Adipose tissue (tissue), 3 donors: ENCODE data around the gene ESRRG. TPM values are rescaled to one million over a fixed set of nuclear protein-coding genes. Genes with fewer than 3 reads are reported as not detected.

Source experiments
- H3K27ac ChIP-seq: one replicate; pipeline ENCODE4 v1.5.1; 2013; ENCODE audit warnings: low read depth, low read length
- WGBS, 3 donors: extraction: QIAGEN DNeasy Blood & Tissue Kit; methylation state at CpG; one replicate each; pipeline ENCODE4 v1.1.7; 2013; 5-methylcytosine and 5-hydroxymethylcytosine counted together
- polyA plus RNA-seq, 3 donors: library from polyadenylated mRNA; stranded (reverse); fragments of 200-250 nt; gene quantifications; one replicate each; pipeline ENCODE4 v1.2.3, GENCODE V29; 2013
- donor health status: healthy with polysubstance abuse.
- donor health status: Bipolar disorder and iron deficiency.
- donor health status: healthy.

The ESRRG gene
- polyA plus RNA-seq, 3 donors = 0.56 to 2.2 (median 2.1) TPM

DNA sequence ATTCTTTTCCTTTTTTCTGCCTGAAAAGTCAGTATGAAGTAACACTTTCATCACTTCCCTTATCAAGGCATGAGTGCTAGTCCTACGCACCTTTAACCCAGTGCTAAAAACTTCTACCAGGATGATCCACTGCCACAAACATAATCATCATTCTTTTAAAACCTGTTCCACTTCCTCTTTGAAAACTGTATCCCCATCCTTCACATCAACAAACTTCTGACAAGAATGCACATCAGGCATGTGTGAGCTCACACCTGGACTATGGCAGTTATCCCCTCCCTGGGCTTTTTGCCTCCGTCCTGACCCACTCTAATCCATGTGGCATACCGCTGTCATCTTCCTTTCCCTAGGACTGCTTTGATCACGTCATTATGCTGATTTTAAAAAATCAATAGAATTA lies 70.2 kb downstream of the ESRRG start:
- WGBS, 3 donors = 61 to 75% (median 75%) methylated on average over 4 of the region's 4 CpGs
- H3K27ac ChIP-seq = no peak overlapping the region

DNA sequence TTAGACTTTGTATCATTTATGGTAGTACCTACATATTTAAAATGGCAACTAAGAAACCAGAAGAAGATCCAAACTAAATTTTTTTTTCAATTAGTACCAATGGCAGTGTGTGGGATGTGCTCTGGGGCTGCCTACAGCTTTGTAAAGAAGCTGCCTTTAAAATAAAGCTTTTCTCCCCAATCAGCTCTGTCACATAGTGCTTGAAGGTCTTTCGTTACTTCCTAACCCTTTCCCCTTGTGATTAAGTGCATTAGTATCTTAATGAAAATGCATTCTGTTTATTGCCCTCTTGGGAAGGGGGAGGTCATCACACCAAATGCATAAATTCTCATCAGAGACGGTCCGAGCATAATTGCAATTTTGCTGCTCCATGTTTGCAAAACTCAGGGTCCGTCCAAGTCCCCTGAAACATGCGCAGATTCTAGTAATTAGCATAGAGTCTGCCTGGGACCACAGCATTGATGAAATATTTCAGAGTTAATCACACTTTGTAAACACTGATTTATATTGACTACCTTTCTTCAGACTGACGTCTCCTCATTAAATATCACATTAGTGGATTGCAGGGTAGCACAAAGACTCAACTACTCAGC lies 71.3 kb downstream of the ESRRG start:
- H3K27ac ChIP-seq = no peak overlapping the region
- WGBS, 3 donors = 67 to 79% (median 77%) methylated on average over 6 of the region's 6 CpGs

DNA sequence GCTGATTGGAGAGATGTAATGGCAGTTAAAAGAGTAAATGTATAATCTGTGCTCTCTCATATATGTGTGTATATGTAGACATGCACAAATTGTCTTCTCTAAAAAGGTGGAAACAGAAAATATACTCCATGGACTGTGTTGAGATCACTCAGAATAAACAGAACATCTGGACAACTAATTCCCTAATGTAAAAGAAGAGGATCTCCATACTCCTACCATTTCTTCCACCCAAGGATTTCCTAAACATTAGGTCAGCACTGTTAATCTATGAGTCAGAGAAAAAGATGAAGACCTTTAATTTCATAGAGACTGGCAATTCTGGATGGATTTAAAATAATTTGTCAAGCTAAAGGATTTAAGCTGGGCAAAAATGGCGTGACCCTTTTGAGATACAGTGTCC lies 80.1 kb downstream of the ESRRG start:
- no peak overlapping the region for H3K27ac ChIP-seq
- WGBS, 3 donors = 77 to 90% (median 81%) methylated on average over 1 of the region's 1 CpG

DNA sequence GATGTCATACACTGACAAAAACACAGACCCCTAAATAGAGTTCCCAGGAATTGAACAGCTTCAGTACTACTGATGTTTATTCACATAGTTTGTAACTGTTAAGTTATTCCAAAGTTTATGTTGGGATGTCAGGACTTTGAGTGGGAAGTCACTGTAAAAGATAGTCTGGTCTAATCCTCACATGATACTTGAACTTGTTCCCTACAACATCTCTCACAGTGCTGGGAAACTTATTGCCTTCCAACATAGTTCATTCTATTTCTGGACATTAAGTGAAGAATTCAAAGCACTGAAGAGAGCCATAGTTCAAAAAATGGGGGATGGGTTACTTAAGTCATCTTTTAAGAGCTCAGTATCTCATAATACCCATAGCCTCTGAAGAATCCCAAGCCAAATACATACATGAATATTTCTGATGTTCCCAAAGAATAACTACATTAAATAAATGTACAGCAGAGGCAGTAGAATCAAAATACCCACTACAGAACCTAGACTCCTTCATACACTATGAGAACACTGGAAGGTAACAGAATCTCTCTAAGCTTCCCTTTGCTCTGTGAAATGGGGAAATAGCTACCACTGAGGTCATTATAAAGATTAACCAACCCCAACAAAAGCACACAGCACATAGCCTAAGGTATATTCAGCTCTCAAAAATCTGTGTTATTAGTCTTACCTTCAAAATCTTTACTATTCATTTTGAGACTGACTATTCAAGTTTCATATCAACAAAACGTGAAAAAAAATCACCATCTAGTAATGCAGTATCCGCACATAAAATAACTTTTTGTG lies 81.4 kb downstream of the ESRRG start:
- no peak overlapping the region for H3K27ac ChIP-seq
- 77 to 92% (median 83%) methylated on average over 2 of the region's 2 CpGs for WGBS, 3 donors

DNA sequence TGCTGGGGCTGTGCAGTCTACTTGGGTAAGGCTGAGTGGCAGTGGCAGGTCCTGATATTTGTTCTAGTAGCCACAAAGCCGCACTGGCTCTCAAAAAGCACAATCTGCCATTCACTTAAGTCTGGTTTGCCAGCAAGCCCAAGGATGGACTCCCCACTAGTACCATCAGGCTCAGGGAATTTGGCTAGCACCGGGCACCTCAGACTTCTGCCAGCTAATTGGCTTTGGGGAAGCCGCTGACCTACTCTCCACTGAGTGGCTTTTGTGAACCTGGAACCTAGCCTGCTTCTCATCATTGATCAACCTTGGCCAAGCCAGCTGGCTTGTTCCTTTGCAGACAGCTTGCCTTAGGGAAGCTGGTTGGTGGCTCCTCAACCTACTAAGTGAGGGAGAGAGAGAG lies 83.1 kb downstream of the ESRRG start:
- no peak overlapping the region for H3K27ac ChIP-seq
- WGBS, 3 donors = 88% methylated on average over 3 of the region's 3 CpGs

DNA sequence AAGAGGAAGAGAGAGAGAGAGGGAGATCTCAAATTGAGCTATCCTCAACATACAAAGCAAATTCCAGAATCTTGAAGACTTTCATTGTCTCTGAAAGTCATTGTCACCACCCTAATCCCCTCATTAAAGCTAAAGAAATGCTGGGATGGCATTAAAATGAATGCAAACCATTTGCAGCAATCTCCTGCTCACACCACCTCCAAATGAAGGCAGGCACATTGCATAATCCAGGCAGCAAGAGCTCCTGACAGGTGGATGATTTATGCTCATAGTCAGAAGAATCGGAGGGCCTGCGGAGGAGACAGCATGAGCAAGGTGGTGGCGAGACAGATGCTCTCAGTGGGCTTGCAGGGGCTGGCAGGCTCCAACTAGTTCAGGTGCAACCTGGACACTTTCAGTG lies 90.2 kb downstream of the ESRRG start:
- no peak overlapping the region for H3K27ac ChIP-seq
- 48 to 55% (median 53%) methylated on average over 3 of the region's 3 CpGs for WGBS, 3 donors

DNA sequence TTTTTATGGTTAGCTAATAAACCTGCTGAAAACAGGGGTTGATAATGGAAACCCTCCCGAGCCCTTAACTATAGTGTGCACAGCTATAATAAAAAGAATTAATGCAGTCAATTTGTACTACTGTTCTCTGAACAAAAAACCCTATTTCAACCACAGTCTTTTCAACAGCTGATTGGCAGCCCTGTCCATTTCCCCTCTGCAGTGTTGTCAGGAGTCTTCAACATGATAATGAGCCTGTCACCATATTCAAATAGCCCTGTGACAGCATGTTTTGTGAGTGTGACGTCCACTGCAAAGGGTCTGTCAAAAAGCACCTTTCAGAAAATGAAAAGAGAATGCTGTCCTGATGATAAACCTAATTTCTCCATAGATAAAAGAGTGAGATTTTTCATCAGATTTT lies 92.7 kb downstream of the ESRRG start:
- H3K27ac ChIP-seq = no peak overlapping the region
- 68 to 78% (median 71%) methylated on average over 2 of the region's 2 CpGs for WGBS, 3 donors

DNA sequence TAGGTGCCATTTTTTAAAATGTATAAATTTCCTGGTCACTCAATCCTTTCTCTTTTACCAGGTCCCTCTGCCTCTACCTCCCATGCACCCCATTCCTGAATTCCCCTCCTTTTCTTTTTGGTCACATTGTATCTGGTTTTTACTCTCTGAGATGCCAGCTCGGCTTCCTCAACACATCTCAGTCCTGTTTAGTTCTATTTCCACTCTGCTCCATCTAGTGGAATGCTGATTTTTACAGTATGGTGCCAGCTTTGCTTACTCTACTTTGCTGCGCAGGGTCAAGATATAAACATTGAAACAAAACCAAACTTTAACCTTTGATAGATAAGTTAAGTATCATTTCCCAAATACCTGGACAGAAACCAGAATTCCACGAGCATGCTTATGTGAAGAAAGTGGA lies 96.0 kb downstream of the ESRRG start:
- no peak overlapping the region for H3K27ac ChIP-seq
- WGBS, 3 donors = 54 to 75% (median 68%) methylated on average over 3 of the region's 3 CpGs

DNA sequence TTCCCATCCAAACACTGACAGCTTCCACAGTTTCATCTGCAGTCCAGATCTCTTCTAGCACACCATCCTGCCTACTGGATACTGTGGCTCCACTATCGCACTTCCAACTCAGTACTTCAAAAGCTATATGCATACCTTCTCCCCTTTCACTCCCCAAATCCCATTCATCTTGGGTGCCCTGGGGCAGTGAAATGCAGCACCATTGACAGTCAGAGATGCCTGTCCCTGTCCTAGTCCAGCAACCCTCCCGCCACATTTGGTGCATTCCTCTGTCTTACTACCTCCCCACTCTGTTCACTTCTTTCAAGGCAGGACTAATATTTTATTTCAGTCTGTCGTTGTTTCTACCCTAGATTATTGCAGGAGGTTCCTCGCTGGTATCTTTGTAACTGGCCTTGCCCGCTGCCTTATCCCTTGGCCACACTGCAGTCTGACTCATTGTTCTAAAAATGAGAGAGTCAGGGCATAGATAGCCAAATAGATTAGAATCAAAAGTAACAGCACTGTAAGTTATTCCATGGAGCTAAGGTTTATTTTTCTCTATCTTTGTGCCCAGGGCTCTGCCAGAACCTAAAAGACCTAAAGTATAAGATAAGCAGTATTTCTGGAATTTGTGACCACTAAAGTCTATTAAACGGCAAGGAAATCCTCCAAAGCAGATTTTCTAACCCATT lies 96.7 kb downstream of the ESRRG start:
- 84 to 85% (median 84%) methylated on average over 6 of the region's 6 CpGs for WGBS, 3 donors
- no peak overlapping the region for H3K27ac ChIP-seq

DNA sequence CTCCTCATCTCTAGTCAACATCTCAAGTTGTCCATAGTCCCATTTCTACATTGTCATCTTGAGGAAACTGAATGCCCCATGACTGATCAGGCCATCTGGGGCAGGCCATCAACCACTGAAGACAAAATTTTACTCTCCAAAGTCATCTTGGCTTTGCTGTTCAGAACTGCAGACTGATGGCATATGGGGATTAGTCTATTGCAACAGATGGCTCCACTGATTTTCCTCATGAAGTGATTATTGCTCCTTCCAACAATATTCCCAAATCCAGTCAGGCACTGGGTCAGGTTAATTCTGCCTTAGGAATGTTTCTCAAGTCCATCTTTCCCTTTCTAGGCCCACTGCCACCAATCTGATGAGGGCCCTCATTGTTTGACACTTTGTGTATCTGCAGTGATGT lies 101.7 kb downstream of the ESRRG start:
- H3K27ac ChIP-seq = no peak overlapping the region

DNA sequence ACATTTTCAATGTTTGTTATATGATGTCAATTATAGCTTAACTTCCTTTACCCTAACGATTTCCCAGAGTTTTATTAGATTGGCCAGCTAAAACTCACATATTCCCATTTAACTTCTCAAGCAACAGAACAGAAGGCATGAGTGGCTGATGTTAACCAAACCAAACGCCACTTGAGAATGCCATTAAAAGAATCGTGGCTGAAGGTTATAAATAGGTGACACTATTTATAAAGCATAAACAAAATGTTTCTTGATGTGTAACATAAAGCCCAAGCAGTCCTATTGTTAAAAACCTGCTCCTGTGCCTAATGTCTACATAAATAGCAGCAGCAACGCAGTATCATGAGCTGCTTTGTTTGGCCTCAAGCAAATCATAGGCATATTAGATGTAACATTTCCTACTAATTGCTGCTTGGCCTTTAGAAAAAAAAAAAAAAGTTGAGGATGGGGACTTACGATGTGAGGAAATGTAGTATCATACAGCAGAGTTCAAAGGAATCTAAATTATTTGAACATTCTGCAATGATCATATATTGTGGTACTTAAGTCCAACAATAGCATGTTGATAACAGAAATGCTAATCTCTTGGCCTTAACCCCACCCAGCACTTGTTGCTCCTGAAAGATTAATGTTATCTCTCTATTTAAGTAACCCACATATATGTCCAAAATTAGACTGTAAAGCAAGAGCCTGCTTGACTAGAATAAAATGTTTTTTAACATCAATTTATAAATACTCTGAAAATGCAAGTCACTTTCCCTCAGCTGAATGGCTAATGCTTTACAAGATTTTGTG lies 106.0 kb downstream of the ESRRG start:
- H3K27ac ChIP-seq = no peak overlapping the region
- 50 to 64% (median 63%) methylated on average over 5 of the region's 5 CpGs for WGBS, 3 donors

DNA sequence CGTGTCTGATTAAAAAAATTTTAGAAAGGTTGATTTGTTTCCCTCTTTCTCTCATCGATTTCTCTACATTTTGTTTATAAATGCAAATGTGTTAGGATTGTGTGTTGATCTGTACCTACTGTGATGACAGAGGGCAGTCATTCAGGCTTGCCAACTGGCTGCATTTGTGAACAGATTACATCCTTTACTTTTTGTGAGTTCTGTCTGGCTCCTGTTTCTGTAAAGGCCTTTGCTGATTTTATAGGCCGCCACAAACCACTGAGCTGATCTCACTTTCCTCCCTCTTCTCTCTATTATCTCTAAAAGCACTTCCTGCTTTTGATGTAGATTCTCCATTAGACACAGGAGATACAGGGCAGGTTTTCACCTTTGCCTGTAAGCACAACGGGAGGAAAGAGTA lies 106.8 kb downstream of the ESRRG start:
- H3K27ac ChIP-seq = no peak overlapping the region
- WGBS, 3 donors = 68 to 73% (median 69%) methylated on average over 4 of the region's 4 CpGs

DNA sequence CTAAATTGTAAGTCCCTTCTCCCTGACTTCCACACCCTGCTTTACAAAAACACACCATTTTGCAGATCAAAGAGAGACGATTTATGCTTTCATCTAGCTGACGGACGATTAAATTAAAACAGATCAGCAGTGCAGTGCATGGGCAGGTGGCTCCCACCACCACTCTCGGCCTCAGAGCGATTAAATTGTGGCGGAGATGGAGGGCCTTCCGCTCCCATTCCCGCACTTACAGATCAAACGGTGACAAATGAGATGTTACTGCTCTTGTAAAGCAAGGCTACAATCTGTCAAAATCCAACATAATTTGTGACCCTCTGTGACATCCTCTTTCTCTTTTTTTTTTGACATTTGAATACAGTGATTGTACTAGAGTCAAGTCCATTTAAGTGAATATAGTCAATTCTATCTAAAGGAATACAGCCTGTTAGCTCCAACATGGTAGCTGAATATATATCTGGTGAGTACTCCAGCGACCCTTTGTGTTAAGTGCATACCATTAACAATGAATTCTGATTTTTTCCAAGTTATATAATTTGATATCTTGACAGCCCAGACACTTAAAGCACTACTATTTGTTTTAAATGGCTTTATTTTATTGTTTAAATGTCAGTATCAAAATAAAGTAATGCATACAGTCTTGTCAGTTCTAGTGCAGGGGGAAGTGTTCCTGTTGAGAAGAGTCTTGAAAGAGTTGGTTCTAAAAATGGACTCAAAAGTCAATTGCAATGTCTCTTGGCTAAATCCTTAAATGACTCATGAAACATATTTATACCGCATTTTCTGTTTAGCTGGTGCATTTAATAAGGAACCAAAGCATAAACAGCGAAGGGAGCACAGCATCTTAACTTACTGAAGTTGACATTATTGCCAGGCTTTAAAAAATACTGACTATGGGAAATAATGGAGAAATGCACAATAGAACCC lies 109.0 kb downstream of the ESRRG start:
- H3K27ac ChIP-seq = no peak overlapping the region
- WGBS, 3 donors = 78 to 84% (median 81%) methylated on average over 12 of the region's 12 CpGs

DNA sequence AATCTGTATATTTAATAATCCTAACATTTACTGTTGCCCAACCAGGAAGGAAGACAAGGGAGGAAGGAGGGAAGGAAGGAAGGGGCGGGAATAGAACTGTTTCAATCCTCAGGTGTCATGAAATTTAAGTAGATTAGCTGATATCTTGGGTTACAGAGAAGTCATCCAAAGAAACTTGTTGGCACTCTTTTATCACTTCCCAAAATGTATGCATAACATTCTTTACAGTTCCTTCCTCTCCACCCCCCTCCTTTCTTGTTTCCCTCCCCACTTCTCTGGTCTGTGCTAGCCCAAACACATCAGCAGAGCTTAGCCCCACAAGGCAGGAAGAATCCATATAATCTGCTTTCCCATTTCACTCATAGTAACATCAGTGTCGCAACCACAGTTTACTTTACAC lies 110.9 kb downstream of the ESRRG start:
- no peak overlapping the region for H3K27ac ChIP-seq
- WGBS, 3 donors = 75 to 87% (median 80%) methylated on average over 2 of the region's 2 CpGs

DNA sequence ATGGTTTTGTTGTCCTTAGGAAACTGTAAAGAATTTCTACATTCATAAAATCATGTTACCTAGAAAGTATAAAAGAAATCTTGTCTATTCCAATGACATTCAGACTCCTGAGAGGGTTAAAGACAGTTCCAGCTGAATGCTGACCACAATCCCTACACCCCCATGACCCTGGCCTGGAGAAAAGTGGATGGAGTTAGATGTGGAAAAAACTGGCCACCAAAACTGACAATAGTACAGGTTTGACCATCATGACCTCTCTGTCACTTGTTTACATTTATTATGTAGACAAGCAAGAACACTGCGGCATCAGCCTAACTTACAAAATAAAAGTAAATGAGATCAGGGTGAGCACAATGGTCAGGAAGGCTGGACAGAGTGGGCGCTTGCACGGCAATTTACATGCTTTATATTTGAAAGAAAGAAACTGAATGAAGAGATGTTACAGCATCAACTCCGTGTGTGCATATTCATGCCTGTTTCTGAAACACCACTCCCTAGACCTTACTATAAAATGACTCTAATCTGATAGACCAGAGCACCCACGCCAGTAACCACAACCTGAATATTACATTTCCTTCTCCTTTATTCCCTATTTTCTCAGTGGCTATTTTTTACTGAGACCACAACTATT lies 116.0 kb downstream of the ESRRG start:
- WGBS, 3 donors = 46 to 70% (median 52%) methylated on average over 5 of the region's 5 CpGs
- H3K27ac ChIP-seq = no peak overlapping the region

DNA sequence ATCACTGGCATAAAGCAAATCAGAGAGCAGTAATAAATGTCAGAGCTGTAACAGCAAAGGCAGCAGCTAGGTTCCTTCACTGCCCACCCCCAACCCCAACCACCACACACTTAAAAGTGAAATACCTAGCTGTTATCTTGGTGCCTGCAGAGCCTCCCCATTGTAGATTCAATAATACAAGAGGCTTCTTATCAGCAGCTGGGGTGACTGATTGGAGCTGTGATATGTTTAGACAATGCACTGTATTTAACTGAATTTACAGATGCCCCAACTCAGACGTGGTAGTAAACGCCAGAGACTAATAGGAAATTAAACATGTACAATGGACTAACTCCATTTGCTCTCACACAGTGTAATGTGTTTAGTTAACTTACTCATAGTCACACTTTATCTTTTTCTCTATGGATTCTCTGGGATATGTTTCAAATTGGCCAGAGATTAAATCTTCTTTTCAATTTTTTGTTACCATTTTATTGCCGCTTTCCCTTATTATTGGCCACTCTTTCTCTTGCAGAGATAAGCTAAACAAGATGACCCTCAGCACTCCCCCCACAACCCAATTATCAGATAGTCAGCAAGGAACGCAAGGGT lies 117.1 kb downstream of the ESRRG start:
- no peak overlapping the region for H3K27ac ChIP-seq
- 45 to 55% (median 50%) methylated on average over 4 of the region's 4 CpGs for WGBS, 3 donors

DNA sequence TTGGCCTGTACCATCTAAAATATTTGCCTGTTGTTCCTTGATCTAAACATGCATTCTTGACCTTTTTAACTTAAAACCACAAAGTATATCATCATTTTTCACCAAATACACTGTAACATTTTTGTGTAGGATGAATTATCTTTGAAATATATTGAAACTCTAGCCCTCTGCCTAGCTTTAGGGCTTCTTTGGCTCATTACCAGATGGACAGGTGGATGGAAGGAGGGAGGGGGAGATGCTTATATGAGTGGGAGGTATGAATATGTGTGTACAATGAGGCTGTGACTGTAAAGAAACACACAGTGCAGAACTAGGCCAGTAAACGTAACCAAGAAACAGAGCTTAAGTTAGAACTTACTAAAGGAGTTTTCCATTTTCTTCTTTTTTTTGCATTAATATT lies 118.5 kb downstream of the ESRRG start:
- no peak overlapping the region for H3K27ac ChIP-seq
- 85 to 92% (median 91%) methylated on average over 1 of the region's 1 CpG for WGBS, 3 donors
